ENCODE results near the gene BTBD2. TPM values are rescaled to one million over a fixed set of nuclear protein-coding genes. Genes with fewer than 3 reads are reported as not detected.

Gene BTBD2
- total and polyA plus RNA-seq, 9 donors, result 14.4 to 131 (median 88.0) TPM

- Histone ChIP-seq H3K36me3 (no peaks in the 10 kb centered on the region), H3K4me1 (ENCODE audit: insufficient read depth) (peaks cover 16% of the 10 kb centered on the region), H3K27me3 (no peaks in the 10 kb centered on the region), H3K4me3 (no peak overlapping the region), H3K9me3 (no peaks in the 10 kb centered on the region), H3K27ac (no peak overlapping the region)
- TF ChIP-seq CTCF (IDR thresholded peaks at IDR 0.05) (no peak), POLR2A (IDR thresholded peaks at IDR 0.05) (no peak), EP300 (IDR thresholded peaks at IDR 0.05) (no peak)
- DNase-seq, result no peak
- 92 to 95% (median 93%) methylated on average over 32 of the region's 32 CpGs for WGBS, 3 donors
- intact Hi-C loops (cut with DNase I), result loop anchor here in 1 of 4 donors (5.0 kb wide), 1 partner anchor 52 kb away; no protein-coding TSS in a partner anchor
These were observed 55.5 kb downstream of the BTBD2 start for GRCh38 chr19:1959928-1960589.

- TF ChIP-seq EP300 (IDR thresholded peaks at IDR 0.05) (no peak), POLR2A (IDR thresholded peaks at IDR 0.05) (no peak), CTCF (IDR thresholded peaks at IDR 0.05) (no peak)
- no peaks in the 10 kb centered on the region for H3K36me3 ChIP-seq
- H3K4me3 ChIP-seq, result no peak overlapping the region
- peaks cover 16% of the 10 kb centered on the region for H3K4me1 ChIP-seq (ENCODE audit: insufficient read depth)
- no peak overlapping the region for H3K27ac ChIP-seq
- no peak for DNase-seq
- 85 to 87% (median 86%) methylated on average over 33 to 40 of the region's 40 CpGs for WGBS, 3 donors
- H3K9me3 ChIP-seq, result no peaks in the 10 kb centered on the region
- intact Hi-C loops (cut with DNase I), result loop anchor here in 1 of 4 donors (5.0 kb wide), 1 partner anchor 55 kb away; no protein-coding TSS in a partner anchor
- H3K27me3 ChIP-seq, result no peaks in the 10 kb centered on the region
These were observed 57.8 kb downstream of the BTBD2 start for GRCh38 chr19:1957562-1958248.

GRCh38 chr19:1956868-1957492 is 58.5 kb downstream of the BTBD2 start:
- Histone ChIP-seq H3K4me1 (ENCODE audit: insufficient read depth) (peaks cover 16% of the 10 kb centered on the region), H3K4me3 (no peak overlapping the region), H3K9me3 (no peaks in the 10 kb centered on the region), H3K27ac (no peak overlapping the region), H3K36me3 (no peaks in the 10 kb centered on the region), H3K27me3 (no peaks in the 10 kb centered on the region)
- TF ChIP-seq CTCF (IDR thresholded peaks at IDR 0.05) (no peak), EP300 (IDR thresholded peaks at IDR 0.05) (no peak), POLR2A (IDR thresholded peaks at IDR 0.05) (no peak)
- intact Hi-C loops (cut with DNase I), result loop anchor here in 1 of 4 donors (5.0 kb wide), 1 partner anchor 55 kb away; no protein-coding TSS in a partner anchor
- DNase-seq, result peak in 1 of 5 donors; percentile 46
- 61 to 74% (median 65%) methylated on average over 28 of the region's 28 CpGs for WGBS, 3 donors

GRCh38 chr19:1956122-1956494 is 59.4 kb downstream of the BTBD2 start:
- TF ChIP-seq EP300 (IDR thresholded peaks at IDR 0.05) (no peak), POLR2A (IDR thresholded peaks at IDR 0.05) (no peak), CTCF (IDR thresholded peaks at IDR 0.05) (no peak)
- no peaks in the 10 kb centered on the region for H3K36me3 ChIP-seq
- WGBS, 3 donors, result 90 to 95% (median 90%) methylated on average over 10 to 12 of the region's 12 CpGs
- H3K4me1 ChIP-seq (ENCODE audit: insufficient read depth), result peaks cover 7% of the 10 kb centered on the region
- H3K4me3 ChIP-seq, result no peak overlapping the region
- H3K27ac ChIP-seq, result no peak overlapping the region
- intact Hi-C loops (cut with DNase I), result loop anchor here in 1 of 4 donors (5.0 kb wide), 1 partner anchor 56 kb away; no protein-coding TSS in a partner anchor
- no peaks in the 10 kb centered on the region for H3K27me3 ChIP-seq
- DNase-seq, result no peak
- no peaks in the 10 kb centered on the region for H3K9me3 ChIP-seq
